ENCODE results near the gene JPH3.
"Not testable (repeated sequence)": the region's sequence is repeated elsewhere in the genome, so short reads cannot be mapped to it uniquely, and the experiment has no call there.

JPH3 gene

DNA sequence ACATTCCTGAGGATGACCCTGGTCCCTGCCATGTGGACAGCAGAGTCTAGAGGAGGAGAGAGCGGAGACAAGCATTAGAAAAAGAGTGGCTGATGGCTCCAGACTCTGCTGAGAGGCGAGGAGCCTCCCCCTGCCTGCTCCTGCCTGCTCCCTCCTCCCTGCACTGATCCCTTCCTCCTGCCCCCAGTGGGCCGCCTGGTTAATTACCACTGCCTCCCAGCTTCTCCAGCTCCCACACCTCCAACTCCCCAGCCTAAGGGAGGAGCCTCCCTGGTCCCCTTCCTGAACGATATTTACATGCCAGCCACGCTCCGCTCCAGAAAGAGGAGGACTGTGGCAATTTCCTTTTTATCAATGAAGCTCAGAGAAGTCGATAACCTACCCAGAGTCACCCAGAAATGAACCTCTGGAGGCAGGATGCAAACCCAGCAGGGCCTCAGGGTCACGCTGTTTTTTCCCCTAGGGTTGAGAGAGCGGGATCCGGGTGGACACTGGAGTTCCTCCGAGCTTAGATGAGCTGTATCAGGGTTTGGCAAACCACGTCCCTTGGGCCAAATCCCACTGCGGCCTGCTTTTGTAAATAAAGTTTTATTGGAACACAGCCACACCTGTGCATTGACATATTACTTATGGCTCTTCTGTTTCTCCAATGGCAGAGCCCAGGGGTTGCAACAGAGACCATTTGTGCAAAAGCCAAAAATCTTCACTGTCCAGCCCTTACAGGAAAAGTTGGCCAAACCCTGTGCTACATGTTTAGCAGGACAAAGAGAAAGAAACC, 27.1 kb upstream of the JPH3 start:
- H3K4me3 ChIP-seq (ENCODE audit: low read depth, low read length) = no peak overlapping the region
- no peak for DNase-seq (ENCODE audit: low read depth)
- TF ChIP-seq CTCF (IDR thresholded peaks at IDR 0.05; ENCODE audit: low read depth, low read length, missing control alignments) = no peak

DNA sequence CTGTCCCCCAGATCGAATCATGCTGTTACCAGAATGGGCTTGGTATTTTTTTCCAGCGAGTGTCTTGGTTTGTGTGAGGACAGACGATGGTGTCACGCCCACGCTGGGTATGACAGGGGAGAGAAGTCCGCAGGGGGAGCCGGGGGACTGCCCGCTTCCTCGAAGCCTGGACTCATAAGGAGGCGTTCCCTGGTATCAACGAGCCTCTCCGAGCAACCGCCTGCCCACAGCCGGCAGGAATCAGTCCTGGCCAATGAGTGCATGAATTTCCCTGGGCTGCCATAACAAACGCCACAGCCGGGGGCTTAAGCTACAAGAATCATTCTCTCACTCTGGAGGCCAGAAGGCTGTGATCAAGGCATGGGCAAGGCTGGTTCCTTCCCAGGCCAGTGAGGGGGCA, 26.1 kb upstream of the JPH3 start:
- H3K4me3 ChIP-seq (ENCODE audit: low read depth, low read length) = no peak overlapping the region
- no peak for TF ChIP-seq CTCF (IDR thresholded peaks at IDR 0.05; ENCODE audit: low read depth, low read length, missing control alignments)
- DNase-seq (ENCODE audit: low read depth) = no peak

DNA sequence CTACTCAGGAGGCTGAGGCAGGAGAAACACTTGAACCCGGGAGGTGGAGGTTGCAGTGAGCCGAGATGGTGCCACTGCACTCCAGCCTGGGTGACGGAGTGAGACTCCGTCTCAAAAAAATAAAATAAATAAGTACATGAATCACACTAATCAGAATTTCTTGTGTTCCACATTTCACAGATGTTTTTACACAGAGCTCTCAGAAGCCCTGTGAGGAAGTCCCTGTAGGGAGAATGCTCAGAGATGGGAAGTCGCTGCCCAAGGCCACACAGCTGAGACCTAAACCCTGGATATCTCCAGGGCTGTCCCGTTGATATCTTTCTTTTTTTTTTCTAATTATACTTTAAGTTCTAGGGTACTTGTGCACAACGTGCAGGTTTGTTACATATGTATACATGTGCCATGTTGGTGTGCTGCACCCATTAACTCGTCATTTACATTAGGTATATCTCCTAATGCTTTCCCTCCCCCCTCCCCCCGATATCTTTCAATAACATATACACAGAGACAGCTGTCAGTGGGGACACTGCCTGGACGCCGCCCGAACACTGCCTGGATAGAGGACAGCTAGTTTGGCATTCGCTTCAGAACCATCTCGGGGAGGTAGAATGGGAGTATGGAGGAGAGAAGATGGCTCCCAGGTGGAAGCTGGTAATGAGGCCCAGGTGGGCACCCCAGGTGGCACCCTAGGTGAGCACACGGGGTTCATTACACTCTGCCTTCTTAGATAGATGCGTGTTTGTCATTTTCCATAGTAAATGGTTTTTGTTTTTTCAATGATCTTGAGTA, 24.0 kb upstream of the JPH3 start:
- not testable (repeated sequence) for DNase-seq (ENCODE audit: low read depth); H3K4me3 ChIP-seq (ENCODE audit: low read depth, low read length)

DNA sequence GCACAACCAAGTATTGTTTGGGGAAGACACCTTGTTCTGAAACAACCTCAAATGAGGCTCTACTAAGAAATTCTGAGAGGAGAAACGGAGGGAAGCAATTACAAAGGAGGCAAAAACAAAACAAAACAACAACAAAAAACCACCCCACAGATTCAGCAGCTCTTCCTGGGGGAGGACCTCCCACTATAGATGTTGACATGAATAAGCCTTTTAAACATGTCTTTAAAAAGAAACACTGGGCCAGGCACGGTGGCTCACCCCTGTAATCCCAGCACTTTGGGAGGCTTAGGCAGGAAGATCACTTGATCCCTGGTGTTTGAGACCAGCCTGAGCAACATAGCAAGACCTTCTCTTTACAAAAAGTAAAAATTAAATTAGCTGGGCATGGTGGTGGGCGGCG, 22.6 kb upstream of the JPH3 start:
- no peak for TF ChIP-seq CTCF (IDR thresholded peaks at IDR 0.05; ENCODE audit: low read depth, low read length, missing control alignments)

GRCh38 chr16:87580855-87581261, 21.4 kb upstream of the JPH3 start:
- DNase-seq (ENCODE audit: low read depth) = no peak
- no peak for TF ChIP-seq CTCF (IDR thresholded peaks at IDR 0.05; ENCODE audit: low read depth, low read length, missing control alignments)
- no peak overlapping the region for H3K4me3 ChIP-seq (ENCODE audit: low read depth, low read length)

More for the DNA sequence above, 22.6 kb upstream of the JPH3 start:
- no peak for DNase-seq (ENCODE audit: low read depth)
- no peak overlapping the region for H3K4me3 ChIP-seq (ENCODE audit: low read depth, low read length)

DNA sequence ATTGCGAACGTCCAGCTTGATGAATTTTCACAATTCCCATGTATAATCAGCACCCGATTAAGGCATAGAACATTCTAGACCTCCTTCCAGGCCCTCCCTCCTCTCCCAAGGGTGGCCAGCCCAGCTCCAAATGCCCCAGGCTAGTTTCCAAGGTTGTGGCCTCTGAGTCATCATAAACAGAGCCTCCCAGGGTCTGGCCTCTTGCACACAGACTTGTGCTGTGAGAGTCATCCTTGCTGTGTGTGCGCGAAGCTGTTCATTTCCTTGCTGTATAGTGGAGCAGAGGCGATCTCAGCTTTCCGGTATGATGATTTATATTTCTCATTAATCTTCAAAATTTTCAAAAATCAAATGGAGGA, 20.5 kb upstream of the JPH3 start:
- DNase-seq (ENCODE audit: low read depth) = no peak
- no peak overlapping the region for H3K4me3 ChIP-seq (ENCODE audit: low read depth, low read length)
- TF ChIP-seq CTCF (IDR thresholded peaks at IDR 0.05; ENCODE audit: low read depth, low read length, missing control alignments) = no peak

DNA sequence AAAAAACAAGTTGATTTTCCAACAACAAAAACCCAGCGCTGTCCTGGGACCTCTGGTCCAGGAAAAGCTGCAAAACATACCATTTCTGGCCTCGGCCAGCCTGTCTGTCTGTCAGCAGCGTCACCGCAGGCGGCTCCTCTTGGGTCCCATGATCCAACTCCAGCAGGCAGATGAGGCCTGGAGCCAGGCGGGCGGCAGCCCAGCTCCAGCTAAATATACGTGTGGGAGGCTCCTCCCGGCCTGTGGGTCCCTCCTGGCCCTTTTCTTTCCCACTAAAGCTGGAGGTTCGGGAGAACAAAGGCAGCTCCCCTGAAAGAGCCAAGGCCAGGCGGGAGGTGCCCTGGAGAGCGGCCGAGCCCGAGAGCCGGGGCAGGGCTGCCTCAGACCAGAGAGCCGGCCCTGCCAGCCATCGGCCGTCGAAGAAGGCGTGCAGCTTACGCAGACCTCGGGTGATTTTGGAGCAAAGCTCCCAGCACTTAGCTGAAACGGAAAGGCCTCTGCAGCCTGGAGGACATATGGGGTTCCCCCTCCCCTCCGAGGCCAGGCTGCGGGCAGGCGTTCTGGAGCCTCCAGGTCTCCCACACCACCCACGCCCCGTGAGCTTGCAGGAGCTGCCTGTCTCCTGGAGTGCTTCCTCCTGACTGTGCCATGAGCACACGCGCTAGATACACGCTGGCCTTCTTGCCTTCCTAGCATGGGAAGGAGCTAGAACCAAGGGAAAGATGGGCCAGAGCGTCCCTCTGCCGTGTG, 19.9 kb upstream of the JPH3 start:
- H3K4me3 ChIP-seq (ENCODE audit: low read depth, low read length) = no peak overlapping the region
- TF ChIP-seq CTCF (IDR thresholded peaks at IDR 0.05; ENCODE audit: low read depth, low read length, missing control alignments) = no peak
- DNase-seq (ENCODE audit: low read depth) = no peak
